Measurements from ENCODE around the gene TROAP.
"Not testable (repeated sequence)": the region's sequence is repeated elsewhere in the genome, so short reads cannot be mapped to it uniquely, and the experiment has no call there.

TROAP gene

DNA sequence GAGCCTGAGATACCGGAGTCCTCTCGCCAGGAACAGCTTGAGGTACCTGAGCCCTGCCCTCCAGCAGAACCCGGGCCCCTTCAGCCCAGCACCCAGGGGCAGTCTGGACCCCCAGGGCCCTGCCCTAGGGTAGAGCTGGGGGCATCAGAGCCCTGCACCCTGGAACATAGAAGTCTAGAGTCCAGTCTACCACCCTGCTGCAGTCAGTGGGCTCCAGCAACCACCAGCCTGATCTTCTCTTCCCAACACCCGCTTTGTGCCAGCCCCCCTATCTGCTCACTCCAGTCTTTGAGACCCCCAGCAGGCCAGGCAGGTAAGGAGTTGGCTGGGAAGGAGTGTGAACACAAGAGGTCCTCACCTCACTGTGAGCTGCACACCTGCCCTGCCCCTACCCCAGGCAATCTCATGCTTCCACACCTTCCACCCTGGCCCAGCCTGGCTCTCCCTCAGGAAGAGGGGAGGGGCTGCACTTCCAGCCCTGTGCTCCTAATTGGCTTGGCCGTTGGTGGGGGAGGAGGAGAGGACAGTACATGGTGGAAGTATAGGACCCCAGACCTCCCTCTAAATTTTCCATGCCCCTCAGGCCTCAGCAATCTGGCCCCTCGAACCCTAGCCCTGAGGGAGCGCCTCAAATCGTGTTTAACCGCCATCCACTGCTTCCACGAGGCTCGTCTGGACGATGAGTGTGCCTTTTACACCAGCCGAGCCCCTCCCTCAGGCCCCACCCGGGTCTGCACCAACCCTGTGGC is 7.8 kb downstream of the TROAP start:
- no peak for DNase-seq

DNA sequence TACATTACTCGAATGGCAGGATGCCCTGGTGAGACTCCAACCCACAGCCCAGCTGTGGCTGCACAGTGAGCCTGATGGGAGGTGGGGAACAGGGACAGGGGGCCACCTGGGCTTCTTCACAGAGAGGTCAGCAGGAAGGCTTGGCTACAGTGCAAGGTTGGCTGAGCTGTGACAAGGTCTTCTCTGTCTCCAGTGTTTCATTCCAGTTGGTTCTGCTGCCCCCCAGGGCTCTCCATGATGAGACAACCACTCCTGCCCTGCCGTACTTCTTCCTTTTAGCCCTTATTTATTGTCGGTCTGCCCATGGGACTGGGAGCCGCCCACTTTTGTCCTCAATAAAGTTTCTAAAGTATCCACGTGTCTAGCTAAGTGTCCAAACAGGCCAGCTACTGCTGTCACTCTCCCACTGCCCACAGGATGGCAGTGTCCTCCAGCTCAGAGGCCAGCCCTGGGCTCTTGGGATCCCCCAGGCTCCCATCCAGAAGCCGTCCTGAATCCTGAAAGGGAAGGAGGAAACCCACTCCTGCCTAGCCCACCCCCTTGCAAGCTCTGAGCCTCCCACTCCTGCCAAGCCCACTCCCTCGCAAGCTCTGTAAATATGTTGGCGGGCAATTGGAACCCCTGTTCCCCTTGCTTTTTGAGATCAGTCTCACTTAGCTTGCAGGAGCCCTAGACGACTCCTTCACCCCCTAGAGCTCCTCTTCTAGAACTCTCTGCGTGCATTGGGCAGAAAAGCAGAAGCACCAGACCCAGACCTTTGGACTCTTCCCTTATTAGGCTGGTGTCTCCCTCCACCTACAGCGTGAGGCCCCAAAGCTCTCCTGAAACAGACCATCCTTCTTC is 8.5 kb downstream of the TROAP start:
- DNase-seq, result peak; percentile 70

DNA sequence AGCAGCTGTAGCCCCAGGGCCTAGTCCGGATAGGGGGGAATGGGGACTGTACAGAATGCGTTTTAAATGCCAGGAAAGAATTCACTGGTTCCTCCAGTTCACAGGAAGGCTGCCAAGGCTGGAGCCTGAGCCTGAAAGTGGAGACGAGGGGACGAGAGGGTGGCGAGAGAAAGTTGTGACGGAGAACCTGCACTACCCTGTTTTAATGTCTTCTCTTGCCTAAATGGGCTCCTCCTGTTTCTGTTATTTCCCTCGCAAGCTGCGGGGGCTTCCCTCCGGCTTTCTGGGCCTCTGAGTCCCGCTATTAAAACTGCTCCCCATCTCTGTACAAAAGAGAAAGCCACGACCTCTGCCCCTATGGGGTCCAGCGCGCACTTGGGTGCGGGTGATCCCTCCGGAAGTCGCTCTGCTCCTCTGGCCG is 9.4 kb downstream of the TROAP start:
- DNase-seq, result no peak

DNA sequence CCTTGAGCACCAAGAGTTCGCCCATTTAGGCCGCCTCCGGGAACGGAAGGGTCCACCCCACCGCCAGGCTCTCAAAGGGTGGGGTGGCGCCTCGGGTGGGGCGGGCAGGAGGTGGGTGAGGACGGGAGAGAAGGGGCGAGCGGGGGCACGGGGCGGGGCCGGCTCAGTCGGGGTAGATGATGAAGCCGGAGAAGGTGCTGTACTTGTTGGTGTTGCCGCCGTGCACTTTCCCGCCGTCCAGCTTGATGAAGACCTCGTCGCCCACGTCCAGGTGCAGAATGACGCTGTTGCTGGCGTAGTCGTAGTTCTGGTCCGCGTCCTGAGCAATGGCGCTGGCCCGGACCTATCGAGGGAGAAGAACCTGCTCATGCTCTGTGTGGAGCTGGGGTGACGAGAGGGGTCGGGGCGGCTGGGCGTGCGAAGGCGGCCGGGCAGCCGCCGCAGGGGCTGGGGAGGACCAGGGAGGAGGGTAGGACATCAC is 9.9 kb downstream of the TROAP start:
- no peak for DNase-seq

DNA sequence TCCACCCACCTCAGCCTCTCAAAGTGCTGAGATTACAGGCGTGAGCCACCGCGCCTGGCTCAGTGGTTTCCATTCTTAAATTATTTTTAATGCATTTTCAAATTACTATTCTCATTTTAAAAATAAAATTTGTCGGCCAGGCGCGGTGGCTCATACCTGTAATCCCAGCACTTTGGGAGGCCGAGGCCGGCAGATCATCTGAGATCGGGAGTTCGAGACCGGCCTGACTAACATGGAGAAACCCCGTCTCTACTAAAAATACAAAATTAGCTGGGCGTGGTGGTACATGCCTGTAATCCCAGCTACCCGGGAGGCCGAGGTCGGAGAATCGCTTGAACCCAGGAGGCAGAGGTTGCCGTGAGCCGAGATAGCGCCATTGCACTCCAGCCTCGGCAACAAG is 10.7 kb downstream of the TROAP start:
- not testable (repeated sequence) for DNase-seq

DNA sequence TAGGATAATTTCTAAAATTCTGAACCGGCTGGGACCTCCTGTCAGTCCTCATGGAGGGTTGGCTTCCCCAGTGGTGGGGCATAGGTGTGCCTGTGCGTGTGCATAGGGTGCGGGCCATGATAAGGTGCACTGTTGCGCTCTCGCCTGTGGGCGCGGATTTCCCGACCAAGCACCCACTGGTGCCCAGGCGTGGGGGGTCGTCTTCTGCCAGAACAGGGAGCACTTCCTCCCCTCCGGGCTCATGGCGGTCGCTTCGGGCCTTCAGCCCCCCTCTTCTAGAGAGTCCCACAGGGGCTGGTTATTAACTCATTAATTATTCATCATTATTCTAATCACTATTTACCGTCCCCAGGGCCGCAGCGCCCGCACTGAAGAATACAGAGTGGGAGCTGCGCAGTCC is 11.2 kb downstream of the TROAP start:
- no peak for DNase-seq

DNA sequence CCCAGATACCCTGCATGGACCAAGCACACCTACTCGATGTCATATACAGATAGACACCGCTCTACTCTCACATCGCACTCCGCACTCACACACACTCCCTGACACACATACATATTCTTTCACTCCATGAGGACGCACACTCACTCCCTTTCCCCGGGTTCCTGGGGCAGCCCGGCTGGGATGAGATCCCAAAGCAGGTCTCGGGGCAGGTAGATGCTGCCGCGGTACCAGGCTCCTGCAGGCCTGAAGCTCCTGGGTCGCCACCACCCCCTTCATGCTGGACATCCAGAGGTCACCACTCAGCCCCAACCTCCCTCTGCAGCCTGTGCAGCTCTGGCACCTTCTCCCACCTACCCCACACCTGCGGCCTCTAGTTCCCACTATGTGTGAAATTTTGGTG is 11.6 kb downstream of the TROAP start:
- no peak for DNase-seq

DNA sequence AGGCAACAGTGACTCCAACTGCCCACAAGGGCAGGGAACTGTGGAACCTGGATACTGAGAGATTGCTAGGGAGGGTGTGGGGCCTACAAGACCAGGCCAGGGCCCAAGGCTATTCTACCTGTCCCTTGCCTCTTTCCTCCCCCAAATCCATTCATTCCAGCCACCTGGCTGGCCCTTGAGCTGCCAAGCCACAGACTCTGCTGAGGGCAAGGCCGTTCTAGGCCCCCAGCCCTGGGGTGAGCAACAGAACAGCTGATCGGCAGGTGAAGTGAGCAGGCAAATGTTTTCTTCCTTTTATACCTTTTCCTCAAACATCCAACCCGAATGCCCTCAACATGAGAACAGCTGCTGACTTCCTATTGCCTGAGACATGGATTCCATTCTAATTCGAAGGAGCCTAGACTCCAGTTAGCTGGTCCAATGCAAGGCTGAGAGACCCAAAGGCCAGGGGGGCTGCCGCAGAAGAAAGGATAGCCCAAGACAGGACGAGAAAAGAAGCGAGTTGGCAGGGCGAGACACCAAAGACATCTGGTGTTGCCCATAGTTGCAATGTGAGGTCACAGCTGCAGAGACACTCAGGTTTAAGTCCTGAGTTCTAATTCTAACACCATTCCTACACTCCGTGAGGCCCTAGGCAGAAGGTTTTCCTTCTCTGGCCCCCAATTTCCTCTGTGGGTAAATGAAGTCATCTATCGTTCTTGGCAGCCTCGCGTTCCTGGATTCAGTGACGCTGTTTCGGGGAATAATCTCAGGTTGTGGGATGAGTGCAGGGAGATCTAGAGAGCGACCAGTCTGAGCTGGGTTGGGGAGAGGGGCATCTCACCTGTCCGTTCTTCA is 12.3 kb downstream of the TROAP start:
- no peak for DNase-seq

DNA sequence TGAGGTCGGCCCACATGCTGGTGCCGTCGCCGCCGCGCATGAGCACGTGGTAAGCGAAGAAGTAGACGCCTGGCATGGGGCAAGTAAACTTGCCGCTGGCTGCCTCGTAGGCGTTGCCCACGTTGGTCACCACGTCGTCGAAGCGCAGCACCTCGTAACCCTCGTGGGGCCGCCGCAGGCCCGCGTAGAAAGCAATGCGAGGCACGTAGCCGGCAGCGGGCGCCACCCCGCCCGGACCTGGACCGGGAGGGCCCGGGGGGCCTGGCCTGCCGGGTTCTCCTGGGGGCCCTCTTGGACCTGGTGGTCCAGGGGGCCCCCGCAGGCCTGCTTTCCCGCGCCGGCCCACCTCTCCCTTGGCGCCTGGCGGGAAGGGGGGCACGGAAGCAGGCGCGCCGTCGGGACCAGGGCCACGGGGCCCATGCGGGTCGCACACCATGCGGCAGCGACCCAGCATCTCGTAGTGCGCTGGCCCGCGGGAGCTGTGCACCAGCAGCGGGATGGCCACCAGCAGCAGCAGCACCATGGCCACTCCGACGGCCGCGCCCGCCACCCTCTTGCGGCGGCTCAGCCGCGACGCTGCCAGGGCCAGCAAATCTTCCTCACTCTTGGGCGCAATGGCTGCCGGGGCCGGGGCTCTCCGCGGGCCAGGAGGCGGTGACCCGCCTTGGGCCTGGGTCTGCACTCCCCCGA is 13.0 kb downstream of the TROAP start:
- DNase-seq, result no peak

DNA sequence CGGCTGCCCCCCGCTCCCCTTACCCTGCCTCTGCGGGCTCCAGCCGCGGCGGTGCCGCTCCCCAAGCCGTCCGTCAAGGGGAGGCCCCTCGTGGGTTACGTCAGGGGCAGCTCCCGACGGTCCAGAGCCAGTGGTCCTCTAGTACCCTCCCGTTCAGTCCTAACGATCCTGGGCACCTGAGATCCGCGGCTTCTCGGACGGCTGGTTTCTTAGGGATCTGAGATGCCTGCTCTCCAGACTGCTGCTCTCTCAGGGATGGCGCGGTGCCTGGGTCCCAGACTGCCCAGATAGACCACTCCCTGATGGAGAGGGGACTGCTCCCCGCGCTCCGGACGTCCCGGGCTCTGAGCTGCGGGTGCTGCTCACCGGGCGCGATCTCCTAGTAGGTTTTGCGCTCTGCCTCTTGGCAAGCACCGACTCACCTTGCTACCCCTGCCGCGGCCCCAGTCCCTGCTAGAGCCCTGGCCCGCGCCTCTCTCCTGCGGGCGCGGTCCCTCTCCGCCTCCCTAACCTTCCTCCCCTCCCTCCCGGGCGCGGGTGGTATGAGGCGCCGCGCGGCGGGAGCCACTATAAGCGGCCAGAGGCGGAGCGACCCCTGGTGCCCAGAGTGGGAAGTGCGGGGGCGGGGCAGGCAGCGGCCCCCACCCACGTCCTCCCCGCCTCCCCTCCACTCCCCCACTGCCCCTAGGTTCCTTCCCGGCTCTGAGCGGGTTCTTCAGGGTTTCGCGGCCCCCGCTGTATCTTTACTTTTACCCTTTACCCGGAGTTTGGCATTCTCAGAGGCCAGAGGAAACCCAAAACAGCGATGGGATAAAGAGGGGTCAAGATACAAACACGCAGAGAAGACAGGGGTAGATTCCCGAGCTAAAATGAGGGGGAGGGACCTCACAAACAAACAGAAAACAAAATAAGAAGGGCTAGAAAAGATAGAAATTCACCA is 13.9 kb downstream of the TROAP start, which contains the start of gene C1QL4:
Gene C1QL4 (minus strand): TSS at position 544 of the 940 bp plus-strand sequence. CDS start 711 bp downstream, outside the sequence.
- DNase-seq, result peak; percentile 89

DNA sequence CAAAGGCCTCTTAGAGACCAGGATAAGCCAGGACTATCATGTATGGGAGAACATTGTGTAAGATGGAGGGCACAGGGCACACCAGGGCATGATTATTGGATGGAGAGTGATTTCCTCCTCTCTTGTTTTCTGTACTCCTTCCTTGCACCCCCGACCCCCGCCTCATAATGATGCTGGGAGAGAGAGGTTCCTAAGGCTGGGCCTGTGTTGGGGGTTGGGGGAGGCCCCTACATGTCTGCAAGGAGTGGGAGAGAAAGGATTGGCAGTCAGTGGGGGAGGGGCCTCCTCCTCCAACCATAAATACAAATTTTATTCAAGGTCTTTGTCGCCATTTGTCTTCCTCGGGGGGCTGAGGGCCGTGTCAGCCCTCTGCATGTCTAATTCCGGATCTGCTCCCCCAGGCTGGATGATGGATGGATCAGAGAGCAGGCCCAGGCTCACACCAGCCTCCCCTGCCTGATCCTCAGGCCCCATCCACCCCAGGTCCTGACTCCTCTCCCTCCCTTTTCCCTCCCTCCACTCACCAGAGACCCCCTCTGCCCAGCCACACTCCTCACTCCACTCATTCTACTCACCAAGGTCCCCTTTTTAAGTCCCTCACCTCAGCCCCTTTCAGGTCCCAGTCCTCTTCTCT is 15.9 kb downstream of the TROAP start:
- no peak for DNase-seq

DNA sequence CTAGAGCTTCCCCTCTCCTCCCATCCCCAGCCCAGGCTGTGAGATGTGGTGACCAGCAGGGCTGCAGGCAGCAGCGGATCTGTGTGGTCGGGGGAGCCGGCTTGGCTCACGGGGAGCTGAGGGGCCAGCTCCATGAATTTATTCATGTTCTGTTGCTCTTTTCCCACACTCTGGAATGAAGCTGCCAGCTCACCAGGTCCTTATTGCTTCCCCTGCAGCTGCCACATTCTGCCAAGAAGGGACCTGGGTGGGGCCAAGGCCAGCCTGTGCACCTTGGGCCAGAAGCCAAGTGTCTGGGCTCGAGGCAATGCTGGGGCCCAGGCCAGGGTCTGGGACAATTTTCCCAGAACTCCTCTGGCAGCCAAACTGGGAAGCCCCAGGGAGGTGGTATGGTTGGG is 16.4 kb downstream of the TROAP start:
- no peak for DNase-seq

DNA sequence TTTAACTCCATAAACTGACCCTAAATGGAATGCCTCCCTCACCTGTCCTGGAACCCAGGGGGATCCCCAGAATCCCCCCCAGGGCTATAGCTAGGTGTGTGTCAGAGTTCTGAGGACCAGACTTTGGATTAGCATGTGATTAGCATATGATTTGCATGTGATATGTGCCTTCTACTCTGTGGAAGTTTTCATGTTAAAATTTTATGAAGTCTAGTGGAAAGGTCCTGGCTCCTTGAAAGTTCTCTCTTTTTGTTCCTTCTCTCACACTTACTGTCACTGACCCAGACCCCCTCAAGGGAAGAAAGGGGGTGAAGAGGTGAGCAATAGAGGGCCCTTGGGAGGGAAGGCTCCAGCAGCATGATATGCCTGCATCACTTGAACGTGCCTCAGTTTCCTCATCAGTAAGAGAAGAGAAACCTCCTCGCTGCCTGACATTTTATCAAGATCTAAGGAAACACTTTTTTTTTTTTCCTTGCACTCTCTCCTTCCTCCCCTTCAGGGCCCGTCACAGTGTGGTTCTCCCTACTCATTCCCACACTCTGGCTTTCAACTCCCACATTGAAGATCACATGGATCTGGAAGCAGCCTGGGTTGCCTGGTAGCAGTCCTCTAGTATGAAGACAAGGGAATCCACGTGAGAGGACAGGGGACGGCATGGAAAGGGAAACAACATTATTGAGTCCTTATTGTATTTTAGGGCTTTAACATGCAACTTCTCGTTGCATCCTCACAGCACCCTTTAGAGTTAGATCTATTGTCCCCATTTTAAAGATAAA is 17.2 kb downstream of the TROAP start:
- no peak for DNase-seq

DNA sequence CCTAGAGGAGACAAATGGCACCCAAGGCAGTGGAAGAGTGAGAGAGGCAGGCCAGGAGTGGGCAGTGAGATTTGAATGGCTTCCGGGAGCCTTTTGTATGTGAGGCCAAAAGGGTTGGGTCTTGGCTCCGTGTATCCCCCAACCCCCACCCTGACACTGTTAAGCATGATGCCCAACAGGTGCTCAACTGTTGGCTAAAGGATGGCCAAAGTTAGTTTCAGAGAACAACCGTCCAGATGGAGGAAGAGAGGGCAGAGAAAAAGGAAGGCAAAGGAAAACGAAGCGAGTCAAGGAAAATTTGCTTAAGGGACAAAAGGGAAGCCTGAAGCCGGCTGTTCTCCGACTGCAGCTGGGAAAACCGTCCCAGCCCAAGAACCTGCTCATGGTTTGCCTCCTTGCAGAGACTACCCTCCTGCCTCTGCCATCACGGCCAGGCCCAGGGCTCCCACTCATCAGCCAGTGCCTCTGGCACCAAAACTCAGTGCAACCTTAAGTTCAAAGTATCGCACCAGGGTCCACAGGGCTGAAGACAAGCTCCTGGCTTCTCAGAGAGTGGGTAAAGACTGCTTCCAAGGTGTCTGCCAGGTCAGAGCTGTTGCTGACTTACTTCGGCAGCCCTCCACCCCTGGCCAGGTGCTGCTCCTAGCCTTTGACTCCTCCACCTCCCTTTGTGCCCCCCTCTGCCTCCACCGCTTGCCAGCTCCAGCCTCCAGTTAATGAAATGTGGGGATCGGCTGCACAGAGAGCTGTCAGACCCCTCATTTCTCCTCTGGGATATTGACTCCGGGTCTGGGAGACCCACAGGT is 18.1 kb downstream of the TROAP start:
- no peak for DNase-seq

DNA sequence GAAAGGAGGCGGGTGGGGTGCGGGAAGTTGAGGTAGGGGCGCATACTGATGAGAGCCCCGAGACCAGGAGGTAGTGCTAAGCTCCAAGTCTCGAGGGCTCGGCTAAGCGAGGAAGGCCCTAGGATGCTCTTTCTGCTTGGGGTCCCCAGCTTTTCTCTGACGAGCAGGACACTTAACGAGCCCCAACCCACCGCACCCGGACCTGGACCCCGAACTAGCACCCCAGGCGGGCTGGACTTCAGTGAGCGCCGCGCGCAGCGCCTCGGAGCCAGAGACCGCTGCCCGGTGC is 18.7 kb downstream of the TROAP start:
- no peak for DNase-seq

DNA sequence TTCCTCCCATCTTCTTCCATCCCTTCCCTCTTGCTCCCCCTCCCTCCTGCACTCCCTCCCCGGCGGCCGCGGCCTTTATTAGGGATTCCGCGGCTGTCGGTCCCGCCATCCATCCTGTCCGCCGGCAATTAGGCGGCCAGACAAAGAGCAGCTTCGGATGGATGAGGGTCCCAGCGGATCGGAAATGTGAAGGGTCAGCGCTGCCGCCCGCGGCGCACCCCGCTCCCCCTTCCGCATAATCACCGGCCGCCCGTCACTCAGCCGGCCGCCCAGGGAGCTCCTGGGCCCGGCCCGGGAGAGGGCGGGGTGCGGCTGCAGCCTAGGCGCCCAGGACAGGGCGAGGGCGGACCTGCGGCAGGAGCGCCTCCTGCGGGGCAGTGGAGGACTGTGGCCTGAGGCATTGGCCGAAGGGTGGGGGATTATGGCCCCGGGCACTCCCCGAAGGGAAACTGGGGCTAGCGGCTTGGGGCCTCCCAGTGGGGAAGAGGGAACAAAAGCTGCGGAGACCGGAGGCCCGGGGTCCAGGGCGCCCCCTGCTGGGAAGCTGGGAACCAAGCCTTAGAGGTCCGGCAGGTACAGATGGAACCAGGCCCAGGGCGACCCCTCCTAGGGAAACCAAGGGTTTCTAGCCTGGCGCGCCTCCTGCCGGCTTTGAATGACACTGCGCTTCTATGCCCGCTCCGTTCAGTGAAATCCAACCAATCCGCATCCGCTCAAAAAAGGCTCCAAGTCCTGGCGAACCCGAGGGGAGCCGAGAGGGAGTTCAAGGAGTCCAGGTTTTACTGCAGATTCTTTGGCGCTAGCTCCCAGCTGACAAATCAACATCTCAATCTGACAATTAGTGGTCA is 19.2 kb downstream of the TROAP start:
- DNase-seq, result peak; percentile 93

DNA sequence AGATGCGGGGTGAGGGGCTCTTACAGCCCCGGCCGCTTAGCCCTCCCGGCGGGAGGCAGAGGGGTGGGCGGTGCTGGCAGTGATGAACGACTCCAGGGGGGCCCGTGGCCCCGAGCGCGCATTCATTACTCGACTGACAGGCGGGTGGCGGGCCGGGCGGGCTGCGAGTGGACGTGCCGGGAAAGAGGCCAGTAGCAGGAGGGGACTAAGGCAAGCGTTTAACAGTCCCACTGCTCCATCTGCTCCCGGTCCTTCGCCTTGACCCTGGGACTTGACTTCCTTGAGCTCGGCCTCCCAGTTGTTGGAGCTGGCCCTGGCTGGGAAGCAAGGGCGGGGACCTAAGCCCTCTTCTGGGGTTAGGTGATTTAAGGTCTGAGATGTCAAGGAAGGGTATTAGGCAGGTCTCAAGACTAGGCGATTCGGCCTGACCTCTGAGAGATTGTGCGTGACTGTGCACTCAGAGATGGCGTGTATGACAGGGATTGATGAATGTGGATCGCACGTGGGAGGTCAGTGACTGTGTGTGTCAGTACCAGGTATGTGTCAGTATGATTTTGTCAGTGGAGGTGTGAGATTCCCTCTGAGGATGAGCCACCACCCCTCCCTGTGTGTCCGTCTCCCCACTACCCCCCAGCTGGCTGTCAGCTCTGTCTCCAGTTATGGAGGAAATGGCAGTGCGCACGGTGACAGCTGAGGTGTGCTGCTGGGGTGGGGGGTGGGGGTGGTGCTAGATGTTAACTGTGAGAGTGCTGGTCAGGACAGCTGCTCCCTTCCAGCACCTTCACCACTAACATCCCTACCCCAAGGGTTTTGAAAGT is 20.1 kb downstream of the TROAP start:
- DNase-seq, result no peak

Measured in hematopoietic multipotent progenitor cell treated with erythropoietin and hydrocortisone succinate and interleukin-3 and kit ligand, for 4 days (in vitro differentiated cells).